GM06990 (cell line): ENCODE measurements around the gene DCDC1.

Experiments
- DNase-seq: peaks from one replicate; pipeline ENCODE4 v3.0.0-alpha.2; 2011; ENCODE audit not compliant: insufficient read length; ENCODE audit errors: extremely low read depth
- H3K27me3 ChIP-seq: replicated peaks from 2 replicates; pipeline ENCODE4 v1.6.0; 2011; ENCODE audit warnings: low read length; ENCODE audit not compliant: control insufficient read depth, insufficient read depth
- H3K36me3 ChIP-seq: 2 replicates; pipeline ENCODE4 v1.5.1; 2011; ENCODE audit warnings: low read length; ENCODE audit not compliant: control insufficient read depth, insufficient read depth
- H3K4me3 ChIP-seq: replicated peaks from 2 replicates; pipeline ENCODE4 v1.5.1; 2011; ENCODE audit warnings: low read depth, mild to moderate bottlenecking, control low read depth, low read length
- CTCF ChIP-seq: IDR thresholded peaks from 2 replicates; pipeline ENCODE4 v1.5.1; 2011; ENCODE audit warnings: low read length, control low read depth, mild to moderate bottlenecking, inconsistent platforms; ENCODE audit not compliant: insufficient read depth, poor library complexity, severe bottlenecking

DCDC1 gene

DNA sequence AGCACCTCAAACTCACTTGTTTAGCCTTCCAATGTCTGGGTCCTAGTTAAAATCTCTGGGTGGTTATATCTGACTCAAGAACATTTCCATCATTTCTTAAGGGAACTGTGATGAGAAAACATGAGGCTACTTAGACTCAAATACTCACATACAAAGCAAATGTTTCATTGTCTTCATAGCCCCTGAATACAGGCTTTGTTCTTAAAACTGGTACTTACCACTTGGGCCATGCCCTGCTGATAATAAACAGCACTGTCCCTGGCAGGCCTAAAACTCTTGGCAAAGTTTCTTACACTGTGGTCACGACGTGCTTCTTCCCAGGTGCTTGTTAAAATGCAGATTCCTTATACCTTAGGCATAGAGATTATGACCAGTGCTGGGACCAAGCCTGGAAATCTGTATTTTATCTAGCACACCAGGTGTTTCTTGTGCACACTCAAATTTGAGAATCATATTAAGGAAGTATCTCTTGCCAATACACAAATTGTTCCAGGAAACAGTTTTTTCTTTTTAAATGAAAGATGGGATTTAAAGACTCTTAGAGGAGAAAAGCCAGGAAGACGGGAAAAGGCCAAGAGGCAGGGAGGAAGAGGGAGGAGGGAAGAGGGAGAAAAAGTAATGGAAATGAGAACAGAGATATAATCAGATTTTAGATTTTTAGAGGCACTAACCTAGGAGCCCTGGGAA lies 495.5 kb downstream of the DCDC1 start:
- no peak for DNase-seq
- Histone ChIP-seq H3K27me3 (no peaks in the 10 kb centered on the region), H3K36me3 (no peaks in the 10 kb centered on the region), H3K4me3 (no peak overlapping the region)
- no peak for TF ChIP-seq CTCF

- DNase-seq = no peak
Measured at GRCh38 chr11:30868626-30869081, 500.9 kb downstream of the DCDC1 start.

GRCh38 chr11:30863209-30863608 lies 506.3 kb downstream of the DCDC1 start:
- Histone ChIP-seq H3K27me3 (no peaks in the 10 kb centered on the region), H3K36me3 (no peaks in the 10 kb centered on the region), H3K4me3 (no peak overlapping the region)
- TF ChIP-seq CTCF = no peak
- no peak for DNase-seq

More at GRCh38 chr11:30868626-30869081, 500.9 kb downstream of the DCDC1 start:
- H3K4me3 ChIP-seq = no peak overlapping the region
- H3K27me3 ChIP-seq = no peaks in the 10 kb centered on the region
- no peaks in the 10 kb centered on the region for H3K36me3 ChIP-seq
- TF ChIP-seq CTCF = no peak

DNA sequence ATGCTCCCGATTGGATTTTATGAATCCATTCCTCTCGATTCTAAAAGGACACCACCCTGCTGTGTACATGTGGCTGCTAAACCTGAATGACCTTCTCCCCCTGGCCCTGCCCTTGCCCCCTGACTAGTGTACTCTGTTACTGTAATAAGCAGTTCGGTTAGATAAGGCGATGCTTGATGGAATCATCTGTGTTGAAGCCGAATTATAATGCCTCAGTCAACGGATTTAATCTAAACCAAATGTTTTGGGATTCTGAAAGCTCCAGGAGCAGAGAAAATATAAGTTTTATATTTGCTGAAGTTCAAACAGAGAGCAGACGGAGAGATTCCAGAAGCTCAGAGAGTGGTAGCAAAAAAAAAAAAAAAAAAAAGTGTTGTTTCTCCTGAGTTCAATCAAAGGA lies 508.0 kb downstream of the DCDC1 start:
- no peaks in the 10 kb centered on the region for H3K27me3 ChIP-seq
- no peak for DNase-seq
- no peak for TF ChIP-seq CTCF
- H3K36me3 ChIP-seq = no peaks in the 10 kb centered on the region
- H3K4me3 ChIP-seq = no peak overlapping the region

DNA sequence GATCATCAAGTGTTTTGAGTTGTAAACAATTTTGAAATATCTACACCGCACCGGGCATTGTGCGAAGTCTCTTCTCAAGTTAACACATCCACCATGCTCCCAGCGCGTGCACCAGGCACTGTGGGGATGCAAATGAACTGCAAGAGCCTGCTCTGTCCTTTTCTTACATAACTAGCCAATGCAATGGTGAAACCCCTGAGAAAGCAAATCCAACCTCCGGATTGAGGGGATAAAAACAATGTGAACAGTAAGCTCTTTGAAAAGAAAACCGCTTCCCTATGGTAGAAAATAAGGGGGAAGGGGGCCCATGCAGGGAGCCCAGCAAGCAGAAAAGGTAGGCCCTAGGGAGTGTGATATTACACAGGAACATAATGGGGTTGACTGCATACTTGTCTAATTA lies 508.5 kb downstream of the DCDC1 start:
- DNase-seq = no peak
- H3K36me3 ChIP-seq = no peaks in the 10 kb centered on the region
- no peak for TF ChIP-seq CTCF
- H3K4me3 ChIP-seq = no peak overlapping the region
- no peaks in the 10 kb centered on the region for H3K27me3 ChIP-seq

GRCh38 chr11:30860146-30860545 lies 509.4 kb downstream of the DCDC1 start:
- no peak for DNase-seq
- Histone ChIP-seq H3K4me3 (no peak overlapping the region), H3K27me3 (no peaks in the 10 kb centered on the region), H3K36me3 (no peaks in the 10 kb centered on the region)
- no peak for TF ChIP-seq CTCF
